ENCODE measurements around the gene PRSS56.
"Not testable (repeated sequence)": the region's sequence is repeated elsewhere in the genome, so short reads cannot be mapped to it uniquely, and the experiment has no call there.

PRSS56 gene

DNA sequence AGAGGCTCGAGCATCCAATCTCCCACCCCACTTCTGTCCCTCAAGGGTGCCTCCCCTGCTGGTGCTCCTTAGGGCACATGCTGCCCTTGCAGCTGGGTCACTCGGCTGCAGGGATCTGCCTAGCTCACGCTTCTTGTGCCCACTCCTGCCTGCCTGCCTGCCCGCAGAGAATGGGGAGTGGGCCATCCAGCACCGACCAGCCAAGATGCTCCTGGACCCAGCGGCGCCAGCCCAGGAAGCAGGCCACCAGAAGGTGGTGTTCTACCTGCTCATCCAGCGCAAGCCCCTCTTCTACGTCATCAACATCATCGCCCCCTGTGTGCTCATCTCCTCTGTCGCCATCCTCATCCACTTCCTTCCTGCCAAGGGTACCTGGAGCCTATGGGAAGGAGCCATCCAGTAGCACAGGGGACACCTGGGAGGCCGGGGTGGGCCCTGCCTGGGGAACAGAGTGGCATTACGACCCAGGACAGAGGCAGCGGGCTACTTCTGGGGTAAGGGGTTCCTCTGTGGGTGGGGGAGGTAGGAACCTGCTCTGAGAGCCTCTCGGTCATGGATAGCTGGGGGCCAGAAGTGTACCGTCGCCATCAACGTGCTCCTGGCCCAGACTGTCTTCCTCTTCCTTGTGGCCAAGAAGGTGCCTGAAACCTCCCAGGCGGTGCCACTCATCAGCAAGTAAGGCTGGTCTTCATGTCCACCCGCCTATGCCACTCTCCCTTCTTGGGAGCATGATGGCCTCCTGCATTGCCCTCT, 22.7 kb downstream of the PRSS56 start:
- DNase-seq = no peak

GRCh38 chr2:232543491-232543890, 23.3 kb downstream of the PRSS56 start:
- DNase-seq = no peak

GRCh38 chr2:232543928-232544631, 23.9 kb downstream of the PRSS56 start:
- DNase-seq = no peak

GRCh38 chr2:232544674-232545073, 24.5 kb downstream of the PRSS56 start:
- DNase-seq = no peak

DNA sequence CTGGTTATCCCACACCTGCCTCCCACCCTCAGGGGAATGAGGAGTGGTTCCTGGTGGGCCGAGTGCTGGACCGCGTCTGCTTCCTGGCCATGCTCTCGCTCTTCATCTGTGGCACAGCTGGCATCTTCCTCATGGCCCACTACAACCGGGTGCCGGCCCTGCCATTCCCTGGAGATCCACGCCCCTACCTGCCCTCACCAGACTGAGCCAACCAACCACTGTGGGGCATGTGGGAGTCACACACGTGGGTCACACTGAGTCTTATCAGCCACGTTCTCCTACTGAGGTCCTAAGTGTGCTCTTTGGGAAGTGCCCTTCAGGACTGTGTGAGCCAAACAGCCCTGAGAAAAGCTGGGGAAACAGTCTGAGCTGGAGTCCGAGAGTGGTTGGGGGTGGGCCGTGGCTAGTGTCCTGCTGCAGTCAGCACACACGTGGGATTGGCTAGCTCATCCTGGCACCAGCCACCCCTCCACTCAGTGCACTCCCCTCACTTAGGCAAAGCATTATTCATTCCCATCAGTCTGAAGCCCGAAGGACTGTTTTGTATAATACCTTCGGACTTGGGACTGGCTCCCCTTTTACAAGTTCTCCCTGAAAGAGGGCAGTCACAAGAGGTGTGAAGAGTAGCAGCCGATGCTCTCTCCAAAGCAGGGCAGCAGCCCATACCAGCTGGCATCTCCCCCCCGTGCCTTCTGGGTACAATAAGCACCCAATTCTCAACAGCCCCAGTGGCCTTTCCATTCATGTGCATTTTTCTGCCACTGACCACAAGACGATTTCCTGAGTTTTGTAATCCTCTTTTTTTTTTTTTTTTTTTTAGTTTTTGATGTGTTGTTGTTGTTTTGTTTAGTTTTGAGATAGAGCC, 25.6 kb downstream of the PRSS56 start:
- DNase-seq = no peak

- no peak for DNase-seq
Observed at GRCh38 chr2:232547991-232548390, 27.8 kb downstream of the PRSS56 start.

DNA sequence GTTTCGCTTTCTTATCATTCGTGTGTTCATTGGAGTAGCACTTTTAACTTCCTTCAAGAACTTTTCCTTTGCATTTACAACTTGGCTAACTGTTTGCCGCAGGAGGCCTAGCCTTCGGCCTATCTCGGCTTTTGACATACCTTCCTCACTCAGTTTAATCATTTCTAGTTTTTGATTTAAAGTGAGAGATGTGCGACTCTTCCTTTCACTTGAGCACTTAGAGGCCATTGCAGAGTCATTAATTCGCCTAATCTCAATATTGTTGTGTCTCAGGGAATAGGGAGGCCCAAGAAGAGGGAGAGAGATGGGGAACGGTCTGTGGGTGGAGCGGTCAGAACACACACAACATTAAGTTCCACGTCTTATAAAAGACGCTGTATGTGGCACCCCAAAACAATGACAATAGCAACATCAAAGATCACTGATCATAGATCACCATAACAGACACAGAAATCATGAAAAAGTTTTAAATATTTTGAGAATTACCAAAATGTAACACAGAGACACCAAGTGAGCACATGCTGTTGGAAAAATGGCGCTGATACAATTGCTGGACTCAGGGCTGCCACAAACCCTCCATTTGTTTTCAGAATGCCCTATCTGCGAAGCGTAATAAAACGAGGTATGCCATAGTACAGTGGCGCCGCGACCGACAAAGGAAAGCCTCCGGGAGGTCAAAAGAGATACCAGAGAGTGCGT, 29.6 kb downstream of the PRSS56 start:
- DNase-seq = no peak

GRCh38 chr2:232550354-232551249, 30.4 kb downstream of the PRSS56 start, which contains the start of the genes EIF4E2 and TIGD1:
Gene EIF4E2 (plus strand): TSS chr2:232550689. CDS start chr2:232550725, 36 bp downstream.
Gene TIGD1 (minus strand): TSS chr2:232550557. CDS start chr2:232549882, 675 bp downstream.
- peak in 1 of 2 experiments; percentile 80 for DNase-seq

DNA sequence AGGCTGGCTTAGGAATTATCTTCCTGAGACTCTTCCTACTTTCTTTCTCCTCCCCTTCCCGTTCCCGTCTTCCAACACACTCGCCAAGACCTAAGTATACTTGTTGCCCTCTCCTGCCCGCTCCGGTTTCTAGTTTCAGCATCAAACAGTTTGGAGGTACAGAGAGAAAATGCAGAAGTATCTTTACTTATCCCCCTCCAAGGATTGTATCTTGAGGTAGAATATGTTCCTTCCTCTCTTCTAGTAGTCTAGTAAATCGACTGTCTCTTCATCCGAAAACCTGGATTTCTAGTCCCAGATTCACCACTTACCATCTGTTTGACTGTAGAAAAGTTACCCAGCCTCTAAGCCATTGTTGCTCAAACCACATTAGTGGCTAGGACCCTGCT, 31.1 kb downstream of the PRSS56 start:
- no peak for DNase-seq

DNA sequence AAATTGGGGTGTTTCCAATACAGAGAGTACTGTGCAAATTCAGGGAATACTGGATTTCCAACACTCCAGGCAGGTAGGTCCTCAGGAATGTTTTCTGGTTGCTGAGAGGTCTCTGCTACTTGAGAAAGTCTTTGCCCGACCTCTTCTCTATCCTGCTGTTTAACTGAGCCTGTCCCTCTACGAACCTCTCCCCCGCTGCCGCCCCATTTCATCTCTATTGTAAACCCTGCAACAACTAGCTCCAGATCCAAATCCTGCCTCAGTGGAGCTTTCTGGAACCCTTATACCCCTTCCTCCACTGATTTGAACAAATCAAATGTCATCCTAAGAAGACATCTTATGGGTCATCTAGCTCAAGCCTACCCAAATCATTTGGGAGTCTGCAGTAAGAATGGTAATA, 31.6 kb downstream of the PRSS56 start:
- no peak for DNase-seq

- DNase-seq = no peak
Observed at GRCh38 chr2:232556426-232556825, 36.2 kb downstream of the PRSS56 start.

DNA sequence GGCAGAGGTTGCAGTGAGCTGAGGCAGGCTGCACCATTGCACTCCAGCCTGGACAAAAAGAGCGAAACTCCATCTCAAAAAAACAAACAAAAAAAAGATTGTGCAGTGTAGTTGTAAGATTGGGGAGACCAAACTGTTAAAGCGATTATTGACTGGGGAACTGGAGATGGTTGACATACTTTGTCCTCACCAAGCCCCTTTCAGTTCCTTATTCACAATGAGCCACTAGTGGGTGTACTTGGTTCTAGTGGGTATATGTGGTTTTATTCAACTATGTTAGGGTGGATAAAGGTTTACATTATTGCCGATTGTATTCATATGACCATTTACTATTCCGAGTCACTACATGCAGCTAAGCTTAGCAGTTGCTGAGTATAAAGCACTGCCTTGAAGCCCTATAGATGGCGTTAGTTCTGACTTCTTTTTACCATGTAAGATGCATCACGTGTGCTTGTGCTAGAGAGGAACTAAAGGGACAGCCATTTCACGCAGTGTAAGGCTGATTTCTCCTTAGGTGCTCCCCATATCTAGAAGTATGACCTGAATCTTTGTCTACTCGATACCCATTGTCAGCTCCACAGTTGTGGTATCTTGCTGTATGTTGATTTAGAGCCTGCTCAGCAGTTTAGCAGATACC, 42.4 kb downstream of the PRSS56 start:
- DNase-seq = no peak

DNA sequence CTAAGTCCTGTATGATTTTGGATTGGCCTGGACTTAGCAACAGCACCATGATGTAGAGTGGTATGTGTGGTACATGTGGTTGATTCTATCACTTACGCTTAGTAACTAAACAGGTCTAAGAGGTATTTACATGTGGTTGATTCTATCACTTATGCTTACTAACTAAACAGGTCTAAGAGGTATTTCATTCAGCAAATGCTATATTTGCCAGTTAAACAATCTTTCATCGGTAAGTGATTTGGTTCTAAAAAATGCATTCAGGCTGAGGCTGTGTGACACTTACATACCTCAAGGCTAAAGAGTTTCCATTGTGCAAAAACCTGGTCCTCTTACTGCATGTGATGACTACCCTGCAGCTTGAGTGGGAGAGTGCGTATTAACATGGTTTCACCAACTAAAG, 43.4 kb downstream of the PRSS56 start:
- DNase-seq = no peak

DNA sequence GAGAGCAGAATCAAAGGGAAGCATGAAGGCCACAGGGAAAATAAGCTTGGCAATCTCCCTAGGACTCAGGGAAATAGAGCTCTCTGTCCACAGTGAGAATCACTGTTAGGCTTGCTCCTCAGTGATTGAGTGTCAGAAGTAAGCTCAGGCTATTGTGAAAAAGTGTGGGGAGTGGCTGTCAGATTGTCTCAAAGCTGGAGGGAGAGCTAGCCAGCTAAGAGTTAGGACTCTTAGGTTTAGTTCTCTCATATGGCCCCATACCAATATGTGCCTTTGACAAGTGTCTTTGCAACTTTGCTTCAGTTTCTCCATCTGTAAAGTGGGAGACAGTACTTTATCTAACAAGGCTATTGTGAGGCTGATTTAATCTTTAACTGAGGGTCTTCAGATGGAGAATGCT, 47.5 kb downstream of the PRSS56 start:
- no peak for DNase-seq

- no peak for DNase-seq
Observed at GRCh38 chr2:232568161-232568560, 48.0 kb downstream of the PRSS56 start.

GRCh38 chr2:232569541-232569940, 49.4 kb downstream of the PRSS56 start:
- DNase-seq = no peak

DNA sequence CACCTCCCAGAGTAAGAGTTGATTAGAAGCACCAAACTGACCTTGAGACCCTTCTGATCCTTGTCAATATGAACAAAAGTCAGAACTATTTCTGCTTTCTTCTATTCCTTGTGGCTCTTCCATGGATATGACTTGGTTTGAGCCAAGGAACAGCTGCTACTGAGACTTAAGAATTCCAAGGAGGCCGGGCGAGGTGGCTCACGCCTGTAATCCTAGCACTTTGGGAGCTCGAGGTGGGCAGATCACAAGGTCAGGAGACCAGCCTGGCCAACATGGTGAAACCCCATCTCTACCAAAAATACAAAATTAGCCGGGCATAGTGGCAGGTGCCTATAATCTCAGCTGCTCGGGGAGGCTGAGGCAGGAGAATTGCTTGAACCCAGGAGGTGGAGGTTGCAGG, 50.3 kb downstream of the PRSS56 start:
- DNase-seq = not testable (repeated sequence)

GRCh38 chr2:232571026-232571474, 50.9 kb downstream of the PRSS56 start:
- no peak for DNase-seq

GRCh38 chr2:232573042-232573441, 52.9 kb downstream of the PRSS56 start:
- no peak for DNase-seq

DNA sequence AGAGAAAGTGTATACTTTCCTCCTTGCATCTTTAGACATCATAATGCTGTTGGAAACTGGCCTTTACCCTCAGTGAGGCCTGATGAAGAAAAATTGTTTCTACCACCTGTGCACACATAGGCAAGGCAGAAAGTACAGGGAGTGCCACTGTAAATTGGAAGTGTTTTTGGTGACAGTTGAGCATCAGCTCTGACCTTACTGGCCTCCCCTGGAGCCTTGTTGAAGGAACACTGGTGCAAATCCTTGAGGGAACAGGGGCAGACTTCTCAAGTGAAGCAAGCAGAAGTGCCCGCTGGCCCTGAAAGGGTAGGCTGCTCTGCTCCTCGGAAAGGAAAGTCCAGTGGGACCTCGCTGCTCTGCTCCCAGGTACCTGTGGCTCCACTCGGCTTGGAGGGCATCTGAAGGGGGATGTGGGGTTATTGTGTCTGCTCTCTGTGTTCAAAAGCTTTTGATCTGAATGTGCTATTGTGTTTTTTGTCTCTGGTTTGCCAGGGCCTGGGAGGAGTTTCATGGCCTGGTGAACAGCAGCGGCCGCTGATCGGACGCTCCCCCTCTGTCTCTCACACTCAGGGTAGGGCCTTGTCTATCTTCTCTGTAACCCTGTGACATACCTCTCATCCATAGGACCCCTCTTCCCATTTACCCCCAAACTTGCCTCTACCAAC, 53.7 kb downstream of the PRSS56 start:
- no peak for DNase-seq

Data from cerebellar nuclear complex (tissue), 1 donor.